HG03280 (cell line): Measurements from ENCODE around the gene AP2S1.
"Not testable (repeated sequence)": the region's sequence is repeated elsewhere in the genome, so short reads cannot be mapped to it uniquely, and the experiment has no call there.

Experiments
- ATAC-seq: cut with Tn5 transposase; IDR thresholded peaks from one replicate; pipeline ENCODE4 v1.9.1; 2021; ENCODE audit warnings: mild to moderate bottlenecking, moderate library complexity; ENCODE audit not compliant: unreplicated experiment

Gene AP2S1

GRCh38 chr19:46868025-46868802 lies 17.6 kb upstream of the AP2S1 start:
- no peak for ATAC-seq

DNA sequence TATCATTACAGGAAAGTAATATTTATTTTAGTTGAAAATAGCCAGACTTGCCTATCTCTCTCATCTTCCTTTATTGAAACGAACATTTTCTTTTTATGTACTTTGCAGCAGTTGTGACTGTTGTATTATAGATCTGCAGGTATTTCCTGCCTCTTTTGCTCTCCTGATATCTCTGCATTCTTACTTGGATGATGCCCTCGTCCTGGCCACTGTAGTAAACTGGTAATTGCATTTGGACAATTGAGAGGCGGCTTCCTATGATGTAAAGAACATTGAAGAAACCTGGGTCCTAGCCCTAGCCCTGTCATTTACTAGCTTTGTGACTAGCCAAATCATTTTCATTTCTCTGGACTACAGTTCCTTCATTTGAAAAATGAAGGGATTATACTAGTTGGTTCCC lies 16.5 kb upstream of the AP2S1 start:
- ATAC-seq = no peak

DNA sequence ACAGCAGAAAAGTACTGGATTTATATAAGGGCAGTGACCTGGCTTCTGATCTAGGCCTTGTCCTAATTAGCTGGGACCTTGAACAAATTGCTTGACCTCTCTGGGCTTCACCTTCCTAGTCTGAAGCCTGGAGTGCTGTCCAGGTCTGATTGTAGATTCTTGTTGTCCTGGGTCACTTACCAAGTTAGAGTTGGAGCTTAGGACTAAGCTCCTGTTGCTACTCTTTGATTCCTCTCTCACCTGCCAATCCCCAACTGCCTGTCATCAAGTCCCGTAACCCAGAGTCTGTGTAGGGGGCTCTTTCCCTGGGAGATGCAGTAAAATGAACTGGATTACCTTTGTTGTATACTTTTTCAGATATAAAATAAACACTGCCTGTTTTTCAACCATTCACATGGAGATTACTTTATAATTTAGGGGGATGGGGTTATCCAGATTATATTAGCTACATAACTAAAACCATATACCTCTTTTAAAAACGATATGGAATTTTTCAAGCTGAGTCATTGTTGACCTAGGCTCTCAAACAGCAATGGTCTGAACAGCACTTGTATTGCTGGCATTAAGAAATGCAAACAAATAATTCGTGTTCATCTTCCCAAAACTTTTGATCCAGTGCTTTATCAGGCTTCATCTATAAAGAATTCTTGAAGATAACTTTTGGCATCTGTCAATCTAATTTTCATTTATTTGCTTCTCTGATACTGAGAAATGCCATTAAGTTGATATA lies 15.9 kb upstream of the AP2S1 start:
- no peak for ATAC-seq

GRCh38 chr19:46863818-46864629 lies 13.4 kb upstream of the AP2S1 start:
- ATAC-seq = no peak

- no peak for ATAC-seq
These were observed 12.5 kb upstream of the AP2S1 start for GRCh38 chr19:46862974-46863632.

DNA sequence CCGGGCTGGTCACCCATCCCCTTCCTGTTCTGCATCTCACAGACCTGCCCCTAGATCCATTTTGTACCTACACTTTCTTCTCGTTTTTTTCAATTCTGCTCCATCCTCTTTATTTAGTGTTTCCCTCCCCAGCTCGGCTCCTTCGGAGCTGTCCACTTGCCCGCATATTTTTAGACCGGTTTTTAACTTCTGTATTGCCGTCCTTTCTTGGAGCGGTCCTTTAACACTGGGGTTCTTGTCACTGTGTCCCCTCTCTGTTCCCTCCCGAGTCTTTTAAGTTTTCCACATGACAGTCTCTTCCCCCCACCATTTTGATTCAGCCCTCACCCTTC lies 11.8 kb upstream of the AP2S1 start:
- ATAC-seq = no peak

GRCh38 chr19:46861691-46862502 lies 11.3 kb upstream of the AP2S1 start:
- no peak for ATAC-seq

GRCh38 chr19:46860846-46861690 lies 10.4 kb upstream of the AP2S1 start, which contains the start of gene ARHGAP35:
Gene ARHGAP35, plus strand, starts transcription at chr19:46860997. Its CDS starts 57,679 bp downstream, at chr19:46918676.
- peak; percentile 10 for ATAC-seq

DNA sequence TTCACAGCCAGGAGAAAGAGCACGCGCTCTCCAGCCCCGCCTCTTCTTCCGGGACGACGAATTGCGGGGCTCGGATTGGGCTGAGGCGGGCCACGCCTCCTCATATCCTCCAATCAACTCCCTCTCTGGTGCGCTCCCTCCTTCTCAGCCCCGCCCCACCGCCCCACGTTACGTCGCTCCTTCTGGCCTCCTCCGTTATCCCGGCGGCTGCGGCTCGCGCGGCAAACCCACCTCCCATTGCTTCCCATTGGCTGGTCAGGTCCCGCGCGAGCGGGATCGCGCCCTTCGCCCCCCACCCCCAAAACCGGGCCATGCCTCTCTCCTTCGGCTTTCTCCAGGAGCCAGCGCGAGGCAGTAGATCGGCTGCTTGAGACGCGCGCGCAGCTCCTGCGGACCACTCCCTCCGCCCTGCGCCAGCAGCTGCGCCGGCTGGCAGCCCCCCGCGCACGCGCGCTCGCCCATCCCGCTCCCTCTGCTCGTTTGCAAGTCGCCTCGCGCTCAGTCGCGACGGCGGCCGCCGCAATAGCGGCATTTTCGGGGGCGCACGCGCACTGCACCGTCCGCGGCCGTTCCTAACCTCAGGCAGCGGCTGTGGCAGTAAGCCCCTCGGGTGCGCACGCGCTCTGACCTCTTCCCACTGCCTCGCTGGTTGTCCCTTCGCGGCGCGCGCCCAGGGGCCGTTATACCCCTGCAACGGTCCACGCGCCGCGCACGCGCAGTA lies 9.6 kb upstream of the AP2S1 start:
- ATAC-seq = peak; percentile 68

- ATAC-seq = no peak
These were observed 9.0 kb upstream of the AP2S1 start for GRCh38 chr19:46859637-46860124.

- ATAC-seq = peak; percentile 38
These were observed 5.7 kb upstream of the AP2S1 start for GRCh38 chr19:46856062-46857022.

GRCh38 chr19:46854698-46855097 lies 4.1 kb upstream of the AP2S1 start:
- not testable (repeated sequence) for ATAC-seq

GRCh38 chr19:46852830-46853229 lies 2.2 kb upstream of the AP2S1 start:
- no peak for ATAC-seq

GRCh38 chr19:46849610-46850009 lies 1.0 kb downstream of the AP2S1 start:
- no peak for ATAC-seq

- ATAC-seq = no peak
These were observed 2.3 kb downstream of the AP2S1 start for GRCh38 chr19:46848389-46848788.

DNA sequence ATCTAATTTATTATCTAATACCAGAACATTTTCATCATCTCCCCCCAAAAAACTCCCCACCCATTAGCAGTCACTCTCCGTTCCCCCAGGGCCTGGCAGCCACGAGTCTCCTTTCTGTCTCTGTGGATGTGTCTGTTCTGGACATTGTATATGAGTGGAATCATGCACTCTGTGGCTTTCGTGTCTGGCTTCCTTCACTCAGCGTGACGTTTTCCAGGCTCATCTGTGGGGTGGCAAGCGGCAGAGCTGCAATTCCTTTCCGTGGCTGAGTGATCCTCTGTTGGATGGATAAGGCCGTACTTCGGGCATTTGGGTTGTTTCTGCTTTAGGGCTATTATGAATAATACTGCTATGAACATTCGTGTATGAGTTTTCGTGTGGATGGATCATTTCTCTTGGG lies 3.1 kb downstream of the AP2S1 start:
- ATAC-seq = no peak

- no peak for ATAC-seq
These were observed 4.6 kb downstream of the AP2S1 start for GRCh38 chr19:46845959-46846459.
